HepG2 (cell line): ENCODE measurements around the gene LMNA. TPM values are rescaled to one million over a fixed set of nuclear protein-coding genes. Genes with fewer than 3 reads are reported as not detected.

Experiments
- ATAC-seq: fragments of 200-7000 bp; cut with Tn5 transposase; 3 replicates; pipeline ENCODE4 v1.9.1; 2020; ENCODE audit warnings: mild to moderate bottlenecking, moderate library complexity
- BruUV-seq: library from RNA; stranded (reverse); fragments of 400-500 nt; replicated peaks from 2 replicates; lab custom pipeline; 2021; lab: Mats Ljungman, UMichigan
- CTCF ChIA-PET: fragments of 300-600 bp; formaldehyde crosslinking; extraction: SDS; loops from one replicate; lab custom pipeline; 2021; ENCODE audit warnings: low total read pairs, inconsistent platforms, low intra/inter-chr PET ratio; lab: Yijun Ruan, JAX
- POLR2A ChIA-PET: fragments of 350-600 bp; sonication (Branson Sonifier 250); formaldehyde crosslinking; loops from one replicate; lab custom pipeline; 2020; ENCODE audit warnings: antibody characterized with exemption, inconsistent platforms; lab: Yijun Ruan, JAX
- DNase-seq: peaks from one replicate; pipeline ENCODE4 v3.0.0-alpha.2; 2015; ENCODE audit warnings: low spot score
- FAIRE-seq: peaks from 3 replicates; lab custom pipeline; 2011; peaks lifted over from hg19 to GRCh38; lab: Jason Lieb, UNC
- H2AFZ ChIP-seq: one replicate; pipeline ENCODE4 v1.6.1; 2011; ENCODE audit warnings: low read length, inconsistent platforms
- H3K27ac ChIP-seq: fragments of 300-600 bp; 3 replicates; pipeline ENCODE4 v1.8.0; 2011; ENCODE audit warnings: mixed run types, mild to moderate bottlenecking, mixed read lengths, low read length, inconsistent platforms; ENCODE audit not compliant: insufficient read depth; ENCODE audit errors: extremely low read length
- H3K27me3 ChIP-seq, 2 experiments: fragments of 200-600 bp in 1 of 2; 2 replicates in 1 of 2; 3 replicates in 1 of 2; pipeline versions ENCODE4 v1.6.0 to v1.8.0; 2011; ENCODE audit warnings: low read length in 2 of 2, mild to moderate bottlenecking in 2 of 2, moderate library complexity in 2 of 2, inconsistent platforms in 1 of 2; ENCODE audit not compliant: insufficient read depth in 2 of 2, control insufficient read depth in 1 of 2
- H3K36me3 ChIP-seq, 2 experiments: fragments of 200-600 bp in 1 of 2; replicated peaks in 1 of 2; 2 replicates in 1 of 2; 3 replicates in 1 of 2; pipeline versions ENCODE4 v1.5.1 to v1.8.0; 2011; ENCODE audit warnings: low read length in 2 of 2, inconsistent platforms in 1 of 2; ENCODE audit not compliant: insufficient read depth in 2 of 2, control insufficient read depth in 1 of 2
- H3K4me1 ChIP-seq: 2 replicates; pipeline ENCODE4 v1.5.1; 2012; ENCODE audit warnings: low read length, inconsistent platforms; ENCODE audit not compliant: insufficient read depth
- H3K4me2 ChIP-seq: 2 replicates; pipeline ENCODE4 v1.6.0; 2011; ENCODE audit warnings: low read depth, low read length, inconsistent platforms
- H3K4me3 ChIP-seq, 3 experiments: fragments of 200-600 bp in 1 of 3; sonication (generic), shearing (Covaris generic) in 1 of 3; replicated peaks in 1 of 3; 2 replicates each; pipeline ENCODE4 v1.5.1; 2011 to 2016; ENCODE audit warnings: low read length in 3 of 3, inconsistent platforms in 2 of 3, low read depth in 2 of 3, mild to moderate bottlenecking in 2 of 3, control low read depth in 1 of 3, mixed read lengths in 1 of 3; ENCODE audit not compliant: insufficient read depth in 1 of 3
- H3K79me2 ChIP-seq: one replicate; pipeline ENCODE4 v1.6.1; 2011; ENCODE audit warnings: low read length, inconsistent platforms; ENCODE audit not compliant: insufficient read depth
- H3K9ac ChIP-seq: 2 replicates; pipeline ENCODE4 v1.6.0; 2011; ENCODE audit warnings: mild to moderate bottlenecking, low read depth, low read length, inconsistent platforms; ENCODE audit not compliant: insufficient read depth
- H3K9me3 ChIP-seq: 2 replicates; pipeline ENCODE4 v1.5.1; 2012; ENCODE audit warnings: mild to moderate bottlenecking, low read length
- H4K20me1 ChIP-seq: 2 replicates; pipeline ENCODE4 v1.6.0; 2011; ENCODE audit warnings: inconsistent platforms, mild to moderate bottlenecking, low read length, moderate library complexity; ENCODE audit not compliant: insufficient read depth
- KDM5B ChIP-seq: sonication (generic); formaldehyde crosslinking; IDR thresholded peaks from 2 replicates; pipeline ENCODE4 v1.4.0; 2020; ENCODE audit warnings: missing genetic modification reagents, mild to moderate bottlenecking, borderline replicate concordance
- LCORL ChIP-seq, 2 experiments: fragments of 450-650 bp in 1 of 2; sonication (generic) in 1 of 2; formaldehyde crosslinking in 1 of 2; IDR thresholded peaks; 2 replicates each; pipeline versions ENCODE4 v1.5.0 to v1.6.1; 2017 to 2020; ENCODE audit warnings: antibody characterized with exemption in 1 of 2, missing genetic modification reagents in 1 of 2
- MTF2 ChIP-seq: sonication (generic); formaldehyde crosslinking; IDR thresholded peaks from 2 replicates; pipeline ENCODE4 v1.5.0; 2020; ENCODE audit warnings: missing genetic modification reagents, borderline replicate concordance
- NCOR1 ChIP-seq: fragments of 200-600 bp; sonication (generic); IDR thresholded peaks from 2 replicates; pipeline ENCODE4 v1.7.0; 2017; ENCODE audit warnings: antibody characterized with exemption, low read length, borderline replicate concordance
- SAFB2 ChIP-seq: sonication (generic); formaldehyde crosslinking; IDR thresholded peaks from 2 replicates; pipeline ENCODE4 v1.5.1; 2020; ENCODE audit warnings: missing genetic modification reagents, low read depth, mild to moderate bottlenecking, borderline replicate concordance
- SMARCC2 ChIP-seq: fragments of 450-650 bp; IDR thresholded peaks from 2 replicates; pipeline ENCODE4 v1.6.1; 2017; ENCODE audit warnings: antibody characterized with exemption, mild to moderate bottlenecking
- SUZ12 ChIP-seq: fragments of 150-350 bp; IDR thresholded peaks from 2 replicates; pipeline ENCODE4 v1.6.1; 2014; ENCODE audit warnings: low read depth, low read length
- whole genome bisulfite sequencing: methylation state at CpG from one replicate; pipeline ENCODE4 v1.1.6; 2017; ENCODE audit warnings: low lambda C conversion rate; 5-methylcytosine and 5-hydroxymethylcytosine counted together
- in situ Hi-C: cut with HindIII; loops from 2 replicates; pipeline ENCODE4 v1.10.0; 2017; ENCODE audit warnings: low pct_unique_long_range_greater_than_20kb; ENCODE audit not compliant: extremely low pct_ligation_motif_present
- intact Hi-C: fragments of 100-400 bp; cut with micrococcal nuclease; formaldehyde crosslinking; loops from one replicate; pipeline ENCODE4 v1.10.0; 2022; ENCODE audit not compliant: unreplicated experiment
- polyA plus RNA-seq, 8 experiments: library from polyadenylated mRNA; depleted of rRNA in 3 of 8; stranded (reverse) in 7 of 8; unstranded in 1 of 8; fragments of >200 nt; fragmentation: Illumina TruSeq in 4 of 8; extraction: Trizol in 4 of 8; gene quantifications; 2 replicates each; pipeline versions ENCODE4 v1.2.1 to v1.2.3, GENCODE V29; 2011 to 2016; ENCODE audit warnings: low read depth in 4 of 8, missing spikeins in 1 of 8, mixed read lengths in 1 of 8; ENCODE audit not compliant: insufficient read depth in 1 of 8
- total RNA-seq, 5 experiments: library from RNA; depleted of rRNA; stranded (reverse); fragments of >200 nt; fragmentation: Illumina TruSeq; extraction: Trizol; gene quantifications; 2 replicates each; pipeline ENCODE4 v1.2.3, GENCODE V29; 2016; ENCODE audit warnings: low read depth in 1 of 5
- TF ChIP-seq, protein P1 (sequence below): sonication (generic); formaldehyde crosslinking; IDR thresholded peaks from 2 replicates; pipeline ENCODE4 v1.5.1; 2020; ENCODE audit warnings: missing genetic modification reagents, mild to moderate bottlenecking, borderline replicate concordance

LMNA gene
- total and polyA plus RNA-seq, 2 of the 13 experiments (the other 11 are each of a cell fraction or from before 2014, with no cell fraction given), result 107 to 225 TPM

DNA sequence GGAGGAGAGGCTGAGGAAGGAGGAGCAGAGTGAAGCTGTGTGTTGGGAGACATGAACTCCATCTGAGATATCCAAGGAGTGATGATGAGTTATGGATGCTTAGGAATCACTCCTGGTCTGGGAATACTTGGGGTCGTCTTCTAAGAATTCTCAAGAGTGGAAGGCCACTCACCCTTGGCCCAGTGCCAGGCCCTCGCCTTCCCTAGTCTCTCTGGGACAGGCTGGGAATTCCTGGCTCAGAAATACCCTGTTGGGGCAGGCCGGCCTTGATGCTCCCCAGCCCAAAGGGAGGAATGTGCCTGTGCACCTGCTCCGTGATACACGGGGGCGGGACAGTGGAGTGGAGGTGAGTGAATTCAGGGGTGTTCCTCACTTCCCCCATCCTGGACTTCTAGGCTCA lies 12.6 kb upstream of the LMNA start:
- Histone ChIP-seq H3K4me1 (peaks cover 95% of the 10 kb centered on the region), H3K9ac (no peak overlapping the region)
- no peak for ATAC-seq
- intact Hi-C loops, result no loop called here
- TF ChIP-seq LCORL (IDR thresholded peaks at IDR 0.05) (0 out of 2 replicates have a peak, but pooled peaks have one; percentile 12), LCORL (CRISPR knock-in tag; IDR thresholded peaks at IDR 0.05) (no peak), MTF2 (CRISPR knock-in tag) (no peak), NCOR1 (no peak), SUZ12 (no peak), SAFB2 (no peak), SMARCC2 (no peak), KDM5B (CRISPR knock-in tag) (no peak)
- TF ChIP-seq, protein P1, sequence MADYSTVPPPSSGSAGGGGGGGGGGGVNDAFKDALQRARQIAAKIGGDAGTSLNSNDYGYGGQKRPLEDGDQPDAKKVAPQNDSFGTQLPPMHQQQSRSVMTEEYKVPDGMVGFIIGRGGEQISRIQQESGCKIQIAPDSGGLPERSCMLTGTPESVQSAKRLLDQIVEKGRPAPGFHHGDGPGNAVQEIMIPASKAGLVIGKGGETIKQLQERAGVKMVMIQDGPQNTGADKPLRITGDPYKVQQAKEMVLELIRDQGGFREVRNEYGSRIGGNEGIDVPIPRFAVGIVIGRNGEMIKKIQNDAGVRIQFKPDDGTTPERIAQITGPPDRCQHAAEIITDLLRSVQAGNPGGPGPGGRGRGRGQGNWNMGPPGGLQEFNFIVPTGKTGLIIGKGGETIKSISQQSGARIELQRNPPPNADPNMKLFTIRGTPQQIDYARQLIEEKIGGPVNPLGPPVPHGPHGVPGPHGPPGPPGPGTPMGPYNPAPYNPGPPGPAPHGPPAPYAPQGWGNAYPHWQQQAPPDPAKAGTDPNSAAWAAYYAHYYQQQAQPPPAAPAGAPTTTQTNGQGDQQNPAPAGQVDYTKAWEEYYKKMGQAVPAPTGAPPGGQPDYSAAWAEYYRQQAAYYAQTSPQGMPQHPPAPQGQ, result no peak
- TF ChIP-seq, all 625 proteins: peak for 1
- FAIRE-seq, result no peak
- Histone ChIP-seq H3K36me3 (no peaks in the 10 kb centered on the region), H3K79me2 (no peaks in the 10 kb centered on the region), H3K4me3 (no peak overlapping the region), H3K4me2 (no peak overlapping the region), H2AFZ (no peak overlapping the region), H3K27me3 (0 out of 5 replicates have a peak, but pooled peaks cover 0 to 2% of the 10 kb centered on the region in 2 experiments), H3K27ac (no peak overlapping the region), H4K20me1 (no peaks in the 10 kb centered on the region), H3K9me3 (no peaks in the 10 kb centered on the region)
- POLR2A ChIA-PET, result interaction anchor here (6.9 kb wide), 1 partner anchor 26 kb away, joined by 84 read pairs; no protein-coding TSS in a partner anchor
- 96% methylated on average over 5 of the region's 6 CpGs for WGBS
- BruUV-seq, result no TSS peak
- CTCF ChIA-PET, result interaction anchor here (0.7 kb wide), 1 partner anchor 28 kb away, joined by 3 read pairs; no protein-coding TSS in a partner anchor
- no peak for DNase-seq
- in situ Hi-C loops, result no loop called here
